PFSK-1 (cell line): Measurements from ENCODE around the gene SCARB1.

Experiments
- POLR2AphosphoS5 ChIP-seq: IDR thresholded peaks from 2 replicates; pipeline ENCODE4 v1.6.1; 2012; ENCODE audit warnings: low read depth, mild to moderate bottlenecking, control low read depth, low read length, moderate library complexity
- TF ChIP-seq, protein P1 (sequence below), 2 experiments: IDR thresholded peaks; 2 replicates each; pipeline versions ENCODE4 v1.6.1 to v1.8.0; 2011 to 2012; ENCODE audit warnings: low read depth in 2 of 2, low read length in 2 of 2, control low read depth in 1 of 2, inconsistent platforms in 1 of 2, mild to moderate bottlenecking in 1 of 2, moderate library complexity in 1 of 2; ENCODE audit not compliant: insufficient read depth in 1 of 2

GRCh38 chr12:124870515-124870914 lies 6.9 kb upstream of the SCARB1 start:
- TF ChIP-seq, protein P1, sequence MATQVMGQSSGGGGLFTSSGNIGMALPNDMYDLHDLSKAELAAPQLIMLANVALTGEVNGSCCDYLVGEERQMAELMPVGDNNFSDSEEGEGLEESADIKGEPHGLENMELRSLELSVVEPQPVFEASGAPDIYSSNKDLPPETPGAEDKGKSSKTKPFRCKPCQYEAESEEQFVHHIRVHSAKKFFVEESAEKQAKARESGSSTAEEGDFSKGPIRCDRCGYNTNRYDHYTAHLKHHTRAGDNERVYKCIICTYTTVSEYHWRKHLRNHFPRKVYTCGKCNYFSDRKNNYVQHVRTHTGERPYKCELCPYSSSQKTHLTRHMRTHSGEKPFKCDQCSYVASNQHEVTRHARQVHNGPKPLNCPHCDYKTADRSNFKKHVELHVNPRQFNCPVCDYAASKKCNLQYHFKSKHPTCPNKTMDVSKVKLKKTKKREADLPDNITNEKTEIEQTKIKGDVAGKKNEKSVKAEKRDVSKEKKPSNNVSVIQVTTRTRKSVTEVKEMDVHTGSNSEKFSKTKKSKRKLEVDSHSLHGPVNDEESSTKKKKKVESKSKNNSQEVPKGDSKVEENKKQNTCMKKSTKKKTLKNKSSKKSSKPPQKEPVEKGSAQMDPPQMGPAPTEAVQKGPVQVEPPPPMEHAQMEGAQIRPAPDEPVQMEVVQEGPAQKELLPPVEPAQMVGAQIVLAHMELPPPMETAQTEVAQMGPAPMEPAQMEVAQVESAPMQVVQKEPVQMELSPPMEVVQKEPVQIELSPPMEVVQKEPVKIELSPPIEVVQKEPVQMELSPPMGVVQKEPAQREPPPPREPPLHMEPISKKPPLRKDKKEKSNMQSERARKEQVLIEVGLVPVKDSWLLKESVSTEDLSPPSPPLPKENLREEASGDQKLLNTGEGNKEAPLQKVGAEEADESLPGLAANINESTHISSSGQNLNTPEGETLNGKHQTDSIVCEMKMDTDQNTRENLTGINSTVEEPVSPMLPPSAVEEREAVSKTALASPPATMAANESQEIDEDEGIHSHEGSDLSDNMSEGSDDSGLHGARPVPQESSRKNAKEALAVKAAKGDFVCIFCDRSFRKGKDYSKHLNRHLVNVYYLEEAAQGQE (IDR thresholded peaks at IDR 0.05; ENCODE audit: insufficient read depth in 1 of 2, low read depth in 2 of 2, low read length in 2 of 2) = no peak
- TF ChIP-seq POLR2AphosphoS5 = no peak
